ENCODE measurements around the gene KCNAB1.

- TF ChIP-seq CTCF (conservative IDR thresholded peaks at IDR 0.05; ENCODE audit: low read depth, low read length) (no peak), EZH2 (IDR thresholded peaks at IDR 0.05; ENCODE audit: borderline replicate concordance, low read depth, low read length, poor library complexity, severe bottlenecking) (no peak)
Observed at GRCh38 chr3:156469456-156469855, 349.1 kb downstream of the KCNAB1 start.
